ENCODE results near the gene TSTD1.

Gene TSTD1, protein sequence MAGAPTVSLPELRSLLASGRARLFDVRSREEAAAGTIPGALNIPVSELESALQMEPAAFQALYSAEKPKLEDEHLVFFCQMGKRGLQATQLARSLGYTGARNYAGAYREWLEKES

DNA sequence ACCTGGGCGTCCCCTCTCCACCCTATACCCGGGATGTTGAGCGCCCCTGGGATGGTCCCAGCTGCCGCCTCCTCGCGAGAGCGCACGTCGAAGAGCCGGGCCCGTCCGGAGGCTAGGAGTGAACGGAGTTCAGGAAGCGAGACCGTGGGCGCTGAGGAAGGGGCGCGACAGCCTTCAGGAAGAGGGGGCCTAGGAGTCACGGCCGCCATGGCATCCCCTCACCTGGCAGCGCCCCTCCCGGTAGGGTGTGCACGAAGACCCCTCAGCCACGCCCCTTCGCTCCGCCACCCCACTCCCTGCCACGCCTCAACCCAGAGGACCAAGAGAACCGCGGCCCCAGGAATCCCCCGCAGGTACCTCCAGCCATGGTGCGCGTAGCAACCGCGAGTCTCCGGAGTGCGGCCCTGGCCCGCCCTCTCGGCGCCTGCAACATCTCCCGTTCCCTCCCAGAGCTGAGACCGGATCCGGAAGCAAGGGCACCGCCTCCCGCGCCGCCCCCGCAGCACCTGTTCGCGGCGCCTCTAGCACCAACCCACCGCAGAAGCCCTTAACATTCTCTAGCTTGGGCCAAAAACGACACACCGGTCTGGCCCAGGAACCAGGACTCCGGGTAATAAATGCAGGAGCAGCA lies at the start of gene TSTD1:
TSTD1 (minus strand) TSS at position 442 of the 631 bp plus-strand sequence; CDS start at position 367, 75 bp downstream.
- peak in 1 of 2 experiments; percentile 12 for DNase-seq

DNA sequence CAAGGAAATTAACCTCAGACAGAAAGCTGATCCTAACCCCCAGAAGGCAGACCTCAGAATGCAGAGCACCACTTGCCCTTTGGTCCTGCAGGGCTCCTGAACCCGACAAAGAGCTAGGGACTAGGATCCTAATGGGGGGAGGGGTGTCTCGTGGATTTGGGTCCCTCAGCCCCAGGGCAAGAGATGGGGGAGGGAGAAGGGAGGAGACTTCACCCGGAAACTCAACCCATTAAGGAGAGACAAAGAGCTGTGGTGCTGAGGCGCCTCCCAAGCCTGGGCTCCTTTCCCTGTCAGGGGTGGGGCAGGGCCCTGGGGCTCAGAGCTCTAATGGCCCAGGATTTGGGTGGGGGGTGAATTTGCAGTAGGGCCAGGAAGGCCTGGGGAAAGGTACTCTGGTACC lies 47.7 kb upstream of the TSTD1 start:
- DNase-seq, result no peak

DNA sequence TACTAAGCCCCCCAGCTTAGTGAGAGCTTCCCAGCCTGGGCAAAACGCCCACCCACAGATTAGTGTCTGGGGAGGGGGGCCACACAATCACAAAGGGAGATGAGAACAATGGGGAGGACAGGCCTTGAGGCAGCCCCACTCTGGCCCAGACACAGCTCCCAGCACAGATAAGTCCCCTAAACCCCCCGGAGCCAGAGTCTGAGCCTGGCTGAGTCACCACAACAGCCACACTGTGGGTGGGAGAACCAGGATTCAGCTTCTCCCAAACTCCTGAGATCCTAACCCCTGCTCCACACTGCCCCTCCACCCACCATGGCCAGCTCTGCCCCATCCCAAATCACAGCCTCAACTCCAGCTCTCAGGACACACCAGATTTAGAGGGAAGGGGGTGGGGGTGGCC lies 46.4 kb upstream of the TSTD1 start:
- no peak for DNase-seq

DNA sequence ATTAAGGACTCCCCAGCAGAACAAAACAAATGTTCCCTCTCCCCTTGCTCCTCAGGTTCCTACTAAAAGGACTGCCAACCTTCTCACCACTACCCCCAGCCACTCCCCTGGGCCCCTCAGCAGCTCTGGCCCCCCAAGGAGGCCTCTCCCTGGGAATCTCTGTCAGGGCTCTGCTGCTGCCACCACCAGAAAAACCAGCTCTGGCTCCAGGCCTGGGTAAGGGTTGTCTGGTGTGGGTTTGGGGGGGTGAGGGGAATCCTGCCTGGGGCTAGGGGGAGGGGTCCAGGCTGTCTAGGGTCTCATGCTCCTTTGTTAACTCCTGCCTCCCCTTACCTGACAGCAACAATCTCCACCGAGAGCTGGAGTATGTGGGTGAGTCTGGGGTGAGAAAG lies 45.8 kb upstream of the TSTD1 start:
- no peak for DNase-seq

DNA sequence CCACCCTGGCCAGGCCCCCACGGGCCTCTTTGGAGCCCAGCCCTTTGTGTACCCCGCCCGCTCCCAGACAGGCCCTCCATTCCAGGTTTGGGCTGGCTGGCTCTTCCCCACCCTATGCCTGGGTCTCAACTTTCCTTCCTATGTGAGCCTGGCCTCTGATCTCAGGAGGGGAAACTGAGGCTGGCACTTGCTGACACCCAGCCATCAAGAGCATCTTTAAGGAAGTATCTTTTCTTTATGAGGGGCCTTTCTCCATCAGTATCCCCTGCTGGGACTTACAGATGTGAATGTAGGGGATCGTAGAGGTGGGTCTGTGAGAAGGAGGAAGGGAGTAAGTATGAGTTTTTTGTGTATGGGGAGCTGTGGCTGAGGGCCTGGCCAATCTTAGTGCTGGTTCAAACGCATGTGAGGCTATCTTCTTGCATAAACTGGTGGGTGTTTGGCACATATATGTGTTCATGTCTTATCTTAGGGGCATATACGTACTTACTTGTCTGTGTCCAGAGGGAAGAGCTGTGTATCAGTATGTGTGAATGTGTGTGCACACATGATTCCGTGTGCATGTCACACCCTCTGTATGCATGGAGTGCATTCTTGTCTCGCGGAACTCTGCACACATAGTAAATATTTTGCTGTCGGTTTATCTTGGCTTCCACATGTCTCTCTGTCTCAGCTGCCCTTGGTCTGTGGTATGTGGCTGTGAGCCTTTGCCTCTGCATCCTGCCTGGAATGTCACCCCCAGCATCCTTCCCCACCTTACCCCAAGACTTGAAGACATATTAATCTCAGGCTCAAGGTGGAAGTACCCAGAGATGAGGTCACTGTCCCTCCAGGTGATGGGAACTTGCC lies 45.2 kb upstream of the TSTD1 start:
- no peak for DNase-seq

DNA sequence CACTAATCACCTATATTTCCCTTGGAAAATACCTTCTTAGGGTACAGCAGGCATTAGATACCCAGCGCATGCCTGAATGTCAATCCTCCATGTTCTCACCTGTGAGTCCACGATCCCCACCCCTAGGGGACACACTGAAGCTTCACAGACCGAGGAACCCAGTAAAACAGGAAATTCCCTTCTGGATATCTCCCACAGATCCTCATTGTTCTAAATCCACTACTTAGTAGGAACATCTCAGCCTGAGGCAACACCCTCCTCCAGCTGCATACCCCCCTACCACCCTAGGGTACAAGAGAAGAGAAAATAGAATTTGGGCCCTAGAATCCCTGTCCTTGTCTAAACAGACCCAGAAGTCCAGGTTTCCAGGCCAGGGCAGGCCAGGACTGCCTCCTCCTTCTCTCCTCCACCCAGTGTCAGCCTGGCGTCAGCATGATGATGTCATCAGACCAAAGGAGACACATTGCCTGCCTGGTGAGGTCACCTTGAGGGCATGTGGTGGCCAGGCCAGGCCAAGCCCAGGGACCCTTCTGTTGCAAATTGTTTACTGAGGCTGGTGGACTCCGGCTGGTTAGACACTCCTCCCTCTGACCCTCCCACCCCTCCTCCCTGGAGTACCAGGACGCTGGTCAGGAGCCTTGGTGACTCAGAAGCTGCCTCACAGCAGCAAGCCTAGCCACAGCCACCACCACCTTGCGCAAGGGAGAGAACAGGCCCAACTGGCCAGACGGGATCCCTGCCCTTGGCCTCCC lies 44.4 kb upstream of the TSTD1 start:
- DNase-seq, result peak; percentile 46 to 54

DNA sequence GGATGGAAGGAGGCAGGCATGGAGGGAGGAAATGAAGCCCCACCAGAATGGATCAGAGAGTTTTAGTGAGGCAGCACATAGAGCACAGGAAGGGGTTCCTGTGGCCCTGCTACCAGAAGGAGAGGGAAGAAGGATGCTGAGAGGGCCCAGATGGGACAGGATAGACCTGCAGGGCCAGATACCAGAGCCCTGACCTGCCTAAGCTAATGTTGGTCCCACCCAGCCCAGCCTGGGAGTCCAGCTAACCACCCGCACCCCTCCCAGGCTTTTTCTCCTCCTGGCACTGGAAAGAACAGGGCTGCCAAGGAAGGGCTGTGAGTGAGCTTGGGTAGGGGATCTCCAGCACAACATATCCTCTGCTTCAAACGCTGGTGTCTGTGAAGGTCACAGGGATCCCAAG lies 43.7 kb upstream of the TSTD1 start:
- DNase-seq, result no peak

DNA sequence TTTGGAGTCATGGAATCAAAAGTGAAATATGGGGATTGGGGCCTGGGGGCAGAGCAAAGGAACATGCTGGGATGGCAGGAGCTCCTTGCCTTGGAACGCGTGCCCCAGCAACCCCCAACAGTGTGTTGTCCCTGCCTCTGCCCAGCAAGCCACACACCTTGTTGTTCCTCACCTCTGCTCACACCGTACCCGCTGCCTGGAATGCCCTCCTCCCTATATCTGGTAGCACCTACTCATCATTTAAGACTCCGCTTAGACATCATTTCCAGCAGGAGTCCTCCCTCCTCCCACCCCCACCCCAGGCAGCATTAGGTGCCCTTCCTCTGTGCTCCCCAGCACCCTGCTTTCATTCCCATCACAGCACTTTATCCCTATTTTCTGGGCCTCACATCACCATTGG lies 42.8 kb upstream of the TSTD1 start:
- no peak for DNase-seq

DNA sequence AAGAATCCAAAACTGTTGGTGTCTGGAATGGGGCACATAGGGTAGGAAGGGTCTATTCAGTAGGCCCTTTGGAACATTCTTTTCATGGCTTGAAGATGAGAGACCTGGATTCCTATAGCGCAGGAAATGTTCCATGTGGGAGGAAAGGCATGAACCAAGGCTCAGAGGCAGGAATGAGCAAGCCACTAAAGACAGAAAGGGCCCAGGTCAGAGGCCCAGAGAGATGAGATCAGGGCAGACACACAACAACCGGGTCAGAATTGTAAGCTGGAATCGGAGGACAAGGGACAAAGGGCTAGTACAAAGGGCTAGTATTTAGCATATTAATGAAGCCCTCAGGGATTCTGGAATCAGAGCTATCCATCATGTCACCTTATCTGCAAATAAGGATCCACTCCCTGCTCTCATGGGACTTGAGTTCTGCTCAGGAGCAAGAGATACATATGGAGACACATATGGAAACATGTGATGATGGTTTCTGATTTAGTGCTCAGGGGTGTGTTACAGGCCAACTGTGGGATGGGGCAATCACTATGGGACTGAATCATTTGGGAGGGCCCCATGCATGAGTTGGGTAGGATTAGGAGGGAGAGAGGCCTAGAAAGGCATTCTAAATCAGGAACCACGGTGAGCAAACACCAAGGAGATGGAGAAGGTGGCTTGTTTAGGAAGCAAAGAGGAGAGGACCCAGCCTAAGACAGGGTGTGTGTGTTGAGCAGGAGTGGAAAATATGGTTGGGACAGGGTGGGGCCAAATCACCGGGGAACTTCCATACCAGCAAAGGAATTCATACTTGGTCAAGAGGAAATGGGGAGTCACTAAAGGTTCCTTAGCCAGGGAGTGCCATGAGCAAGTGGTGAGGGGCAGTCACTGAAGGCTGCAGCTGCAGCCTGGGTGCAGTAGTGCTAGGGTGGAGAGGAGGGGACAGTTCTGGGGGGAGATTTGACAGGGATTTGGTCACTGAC lies 42.0 kb upstream of the TSTD1 start:
- no peak for DNase-seq

DNA sequence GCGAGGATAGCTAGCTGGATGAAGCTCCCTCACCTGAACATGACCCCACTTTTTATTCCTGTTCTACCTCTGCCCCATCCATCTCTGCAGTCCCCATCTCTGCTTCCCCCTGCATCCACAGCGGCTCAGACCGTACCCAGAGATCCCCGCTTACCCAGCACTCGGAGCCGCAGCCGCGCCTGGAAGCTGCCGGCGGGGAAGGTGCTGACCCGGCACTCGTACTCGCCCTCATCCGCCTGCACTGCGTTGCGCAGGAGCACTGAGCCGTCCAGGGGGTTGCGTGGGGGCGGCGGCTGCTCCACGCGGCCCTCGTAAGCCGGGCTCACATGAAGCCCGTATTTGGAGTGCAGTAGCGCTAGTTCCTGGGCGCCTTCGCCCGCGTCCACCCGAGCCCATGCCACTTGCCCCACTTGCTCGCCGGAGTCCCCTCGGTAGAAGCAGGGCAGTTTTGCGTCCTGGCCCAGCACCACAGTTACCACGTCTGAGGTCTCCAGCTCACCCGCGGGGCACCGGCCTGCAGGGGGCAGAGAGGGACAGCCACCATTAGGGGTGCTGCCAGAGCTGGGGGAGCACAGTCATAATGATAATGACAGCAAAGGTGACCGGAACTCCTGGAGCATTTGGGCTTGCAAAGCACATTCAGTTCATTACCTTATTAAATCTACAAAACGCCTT lies 40.8 kb upstream of the TSTD1 start:
- DNase-seq, result no peak

DNA sequence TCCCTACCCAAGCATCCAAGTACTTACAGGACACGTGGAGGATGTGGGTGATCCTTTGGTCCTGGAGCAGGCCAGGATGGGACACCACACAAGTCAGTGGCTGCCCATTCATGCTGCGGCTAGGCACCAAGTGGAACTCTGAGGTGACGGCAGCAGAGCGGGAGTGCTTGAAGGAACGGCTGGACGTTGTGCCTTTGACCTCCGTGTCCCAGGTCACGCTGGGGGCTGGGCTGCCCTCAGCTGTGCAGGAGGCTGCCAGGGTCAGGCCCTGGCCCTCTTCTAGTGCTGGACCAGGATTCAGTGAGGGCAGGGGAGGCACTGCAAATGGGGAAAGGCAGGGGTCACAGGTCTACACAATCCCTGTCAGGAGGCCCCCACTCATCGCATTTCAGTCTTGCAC lies 38.7 kb upstream of the TSTD1 start:
- DNase-seq, result no peak

DNA sequence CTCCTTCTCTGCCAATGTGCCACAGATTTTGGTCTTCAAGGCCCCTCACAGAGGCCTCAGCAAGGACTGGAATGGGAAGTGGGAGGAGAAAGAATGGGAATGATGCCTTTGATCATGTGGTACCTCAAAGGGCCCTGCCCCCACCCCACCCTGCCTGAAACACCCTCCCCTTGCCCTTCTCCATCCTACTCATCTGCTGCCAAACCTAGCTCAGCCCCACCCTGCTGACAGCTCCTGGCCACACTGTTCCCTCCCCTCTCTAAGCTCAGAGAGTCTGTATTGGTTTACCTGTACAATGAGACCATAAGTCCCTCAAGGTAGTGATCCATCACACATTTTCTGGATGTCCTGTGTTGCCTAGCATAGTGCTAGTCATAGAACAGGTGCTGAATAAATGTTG lies 37.6 kb upstream of the TSTD1 start:
- DNase-seq, result no peak

DNA sequence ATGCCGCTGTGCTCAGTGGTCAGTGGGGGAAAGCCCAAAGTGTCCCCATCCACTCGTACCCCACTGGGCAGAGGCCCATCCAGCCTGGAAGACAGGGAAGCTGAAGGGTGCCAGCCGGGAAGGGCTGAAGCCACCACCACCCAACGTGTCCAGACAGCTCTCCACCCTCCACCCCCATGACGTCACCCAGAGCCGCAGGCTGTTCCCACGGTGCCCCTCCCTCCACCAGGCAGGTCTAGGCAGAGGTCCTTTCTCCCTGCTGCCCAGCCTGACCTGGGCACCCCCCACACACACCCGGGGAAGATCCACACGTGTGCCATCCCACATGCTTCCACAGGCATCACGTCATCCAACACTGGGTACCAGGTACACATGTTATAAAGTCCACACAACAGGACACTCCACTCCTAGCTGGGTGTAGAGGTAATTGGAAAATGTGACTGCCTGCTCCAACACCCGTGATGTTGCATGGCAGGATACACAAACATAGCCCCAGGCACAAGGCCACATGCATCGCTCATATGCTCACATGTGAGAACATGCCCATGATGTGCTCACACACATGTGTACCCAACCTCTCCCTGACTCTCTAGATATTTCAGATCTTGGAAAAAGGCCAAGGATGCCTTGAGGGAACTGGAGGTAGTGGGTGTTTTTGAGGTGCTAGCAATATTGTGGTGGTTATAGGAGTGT lies 36.1 kb upstream of the TSTD1 start:
- DNase-seq, result no peak

DNA sequence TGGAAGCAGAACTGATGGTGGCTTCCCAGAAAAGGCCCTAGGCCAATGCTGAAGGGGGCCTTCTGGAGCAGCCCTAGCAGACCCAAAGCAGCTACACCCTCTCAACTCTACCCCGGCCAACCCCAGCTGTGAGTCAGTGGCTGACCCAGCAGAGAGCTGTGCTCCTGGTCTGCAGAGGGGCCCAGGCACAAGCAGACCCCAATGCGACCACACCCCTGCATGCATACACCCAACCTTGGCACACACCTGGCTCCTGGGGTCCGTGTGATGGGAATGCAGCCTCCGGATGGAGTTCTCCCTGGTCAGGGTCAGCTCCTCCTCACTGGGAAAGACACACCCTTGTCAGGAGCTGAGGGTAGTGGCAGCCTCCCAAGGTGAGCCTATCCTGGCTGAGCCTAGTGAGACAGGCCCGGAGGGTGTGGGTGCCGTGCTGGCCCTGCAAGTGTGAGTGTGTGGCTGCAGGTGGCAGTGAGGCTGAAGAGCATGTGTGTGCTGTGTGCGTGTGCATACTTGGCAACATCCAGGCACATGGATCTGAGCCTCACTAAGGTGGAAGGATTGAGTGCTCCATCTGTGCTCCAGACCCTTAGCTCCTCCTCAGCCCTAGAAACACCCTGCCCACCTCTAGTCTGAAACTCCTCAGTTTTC lies 34.8 kb upstream of the TSTD1 start:
- no peak for DNase-seq

DNA sequence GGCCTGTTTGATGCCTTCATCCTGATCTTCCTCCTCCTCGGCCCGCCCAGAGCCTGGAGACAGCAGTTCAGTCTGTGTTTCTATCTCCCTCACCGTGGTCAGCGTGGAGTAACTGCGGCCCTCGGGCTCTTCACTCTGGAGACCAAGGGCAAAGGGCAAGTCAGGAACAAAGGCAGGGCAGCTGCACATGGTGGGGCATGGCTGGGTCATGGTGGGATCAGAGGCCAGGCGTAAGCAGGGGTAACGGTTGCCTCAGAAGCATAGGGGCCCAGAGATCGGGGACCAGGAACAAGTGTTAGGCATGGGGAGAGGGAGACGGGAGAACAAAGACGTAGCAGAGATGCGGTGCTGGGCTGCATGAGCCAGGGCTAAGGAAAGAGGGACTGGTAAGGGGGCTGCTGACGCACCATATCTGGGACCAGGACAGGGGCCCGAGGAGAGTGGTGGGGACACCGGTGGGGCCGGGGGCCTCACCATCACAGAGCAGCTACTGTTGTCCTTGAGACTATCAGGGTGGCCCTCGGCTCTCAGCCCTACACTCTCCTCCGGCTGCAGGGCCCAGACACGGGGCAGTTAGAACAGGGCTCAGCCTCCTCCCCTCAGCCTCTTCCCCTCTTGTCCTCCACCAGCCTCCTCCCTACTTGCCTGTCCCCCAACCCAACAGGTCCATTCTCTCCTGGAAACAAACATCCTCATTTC lies 34.1 kb upstream of the TSTD1 start:
- no peak for DNase-seq

DNA sequence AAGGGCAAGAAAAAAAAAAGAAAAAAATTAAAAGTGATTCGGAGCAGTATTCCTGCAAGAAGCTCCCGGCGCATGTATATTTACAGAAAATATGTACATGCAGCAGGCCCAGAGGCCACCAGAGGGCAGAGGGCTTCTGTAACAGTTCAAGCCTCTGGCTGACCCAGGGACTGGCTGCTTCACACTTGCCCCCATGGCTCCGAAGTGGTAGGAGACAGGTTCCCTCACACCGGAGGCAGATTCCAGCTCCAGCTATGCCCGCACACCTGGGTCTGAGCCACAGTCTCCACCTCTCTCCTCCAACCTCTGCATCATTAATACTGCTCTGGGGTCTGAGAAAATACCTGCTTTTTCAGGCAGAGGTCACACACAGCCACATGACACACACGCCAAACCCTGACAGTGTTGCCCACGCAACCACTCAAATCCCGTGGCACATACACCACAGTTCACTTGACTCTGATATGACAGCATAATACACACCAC lies 33.2 kb upstream of the TSTD1 start:
- DNase-seq, result peak in 1 of 2 experiments; percentile 21

DNA sequence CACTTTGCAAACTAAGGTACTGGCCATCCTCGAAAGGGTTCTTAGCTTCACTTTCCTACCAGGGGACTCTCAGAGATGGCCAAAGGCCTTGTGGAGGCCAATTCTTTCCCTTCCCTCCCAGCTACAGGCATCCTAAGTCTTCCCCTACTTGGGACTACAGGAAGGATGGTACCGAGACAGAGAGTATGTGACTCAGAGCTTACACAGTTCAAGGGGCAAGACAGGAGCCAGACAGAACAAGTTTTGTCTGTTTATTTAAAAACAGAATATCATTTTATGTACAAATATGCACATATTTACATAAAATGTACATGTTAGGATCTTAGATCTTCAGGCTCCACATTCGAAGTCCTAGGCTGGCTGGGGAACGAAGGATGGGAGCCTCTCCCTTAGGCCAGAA lies 32.0 kb upstream of the TSTD1 start:
- DNase-seq, result no peak

DNA sequence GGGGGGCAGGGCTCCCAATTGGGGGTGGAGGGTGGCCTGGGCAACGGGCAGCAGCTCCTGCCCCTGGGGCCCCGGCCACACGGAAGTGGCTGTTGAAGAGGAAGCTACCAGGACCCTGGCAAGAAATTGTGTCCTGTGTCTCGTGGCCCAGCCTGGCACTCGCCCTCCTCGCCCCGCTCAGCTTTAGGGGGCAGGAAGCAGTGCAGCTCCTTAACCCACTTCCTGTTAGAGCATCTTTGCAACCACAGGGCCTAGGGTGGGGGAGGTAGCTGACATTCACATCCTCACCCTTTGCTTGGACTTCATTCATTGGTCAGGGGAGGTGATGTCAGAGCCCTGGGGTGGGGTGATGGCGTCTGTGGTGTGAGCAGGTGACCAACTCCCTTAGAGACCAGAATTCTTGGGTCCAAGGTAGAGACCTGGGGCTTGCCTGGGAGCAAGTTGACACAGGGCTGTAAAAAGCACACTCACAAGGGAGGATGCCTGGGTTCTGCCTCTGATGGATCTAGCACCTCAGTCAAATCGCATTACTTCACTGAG lies 31.0 kb upstream of the TSTD1 start, which contains the start of gene ARHGAP30:
ARHGAP30 (minus strand) TSS at position 161 of the 540 bp plus-strand sequence. CDS start 267 bp downstream, outside the sequence.
- no peak for DNase-seq

DNA sequence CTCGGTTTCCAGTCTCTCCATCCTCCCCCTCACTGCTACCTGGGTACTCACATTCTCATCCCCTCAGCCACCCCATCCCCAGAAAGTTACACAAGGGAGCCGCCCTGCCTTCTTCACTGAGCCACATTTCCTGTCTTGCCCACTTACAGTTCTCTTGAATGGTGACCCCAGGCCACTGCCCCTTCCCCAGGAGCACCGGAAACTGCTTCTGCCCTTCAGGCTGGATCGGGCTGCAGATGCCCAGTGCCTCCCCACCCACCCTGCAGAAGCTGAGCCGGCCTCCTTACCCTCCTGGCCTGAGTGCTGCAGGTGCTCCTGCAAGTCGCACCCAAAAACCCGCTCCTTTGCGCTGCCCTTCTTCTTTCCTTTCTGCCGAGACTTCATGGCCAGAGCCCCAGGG lies 30.5 kb upstream of the TSTD1 start:
- DNase-seq, result no peak

All from SW 1271 (cell line).